GM20431 (cell line): Measurements from ENCODE around the gene ADORA2B.
"Not testable (repeated sequence)": the region's sequence is repeated elsewhere in the genome, so short reads cannot be mapped to it uniquely, and the experiment has no call there.

Experiments
- in situ Hi-C: fragments of 300-500 bp; cut with MseI, MboI; formaldehyde crosslinking; loops from one replicate; pipeline ENCODE4 v1.15.0; 2020; ENCODE audit warnings: low sequenced_read_pairs; ENCODE audit not compliant: unreplicated experiment

ADORA2B gene

DNA sequence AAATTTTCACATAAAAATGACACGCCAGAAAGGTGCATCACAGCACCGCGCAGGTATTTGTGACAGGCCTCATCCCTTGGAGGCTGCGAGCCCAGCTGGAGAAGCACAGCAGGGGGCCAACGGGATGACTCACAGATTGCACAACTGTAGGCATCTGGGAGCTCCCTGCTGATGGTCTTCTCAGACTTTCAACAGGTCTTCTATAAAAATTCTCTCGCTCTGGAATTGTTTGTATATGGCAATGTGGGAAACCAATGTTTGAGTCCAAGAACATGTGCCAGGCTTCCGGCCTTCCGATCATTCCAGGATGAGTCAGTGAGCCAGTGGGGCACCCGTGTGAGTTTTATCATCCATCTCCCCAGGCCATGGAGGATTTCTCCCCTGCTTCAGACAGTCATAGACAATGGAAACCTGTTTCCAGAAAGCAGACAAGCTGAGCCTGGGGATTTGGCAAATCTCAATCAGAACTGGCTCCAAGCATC lies 24.1 kb upstream of the ADORA2B start:
- in situ Hi-C loops = no loop called here

DNA sequence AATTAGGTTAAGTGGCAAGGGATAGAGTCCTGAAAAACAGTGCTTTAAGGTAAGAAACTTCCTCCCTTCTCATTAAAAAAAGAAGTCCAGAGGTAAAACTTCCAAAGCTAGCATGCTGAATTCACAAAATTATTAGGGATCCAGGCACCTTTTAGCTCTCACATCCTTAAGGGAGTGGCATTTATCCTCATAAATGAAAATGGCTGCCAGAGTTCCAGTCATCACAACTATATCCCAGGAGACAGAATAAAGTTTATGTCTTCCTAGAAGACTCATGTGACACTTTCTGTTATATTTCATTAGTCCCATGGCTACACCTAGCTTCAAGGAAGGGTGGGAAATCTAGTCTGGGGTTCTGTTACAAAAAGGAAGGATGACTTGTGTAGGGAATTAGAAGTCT lies 23.3 kb upstream of the ADORA2B start:
- in situ Hi-C loops = no loop called here

DNA sequence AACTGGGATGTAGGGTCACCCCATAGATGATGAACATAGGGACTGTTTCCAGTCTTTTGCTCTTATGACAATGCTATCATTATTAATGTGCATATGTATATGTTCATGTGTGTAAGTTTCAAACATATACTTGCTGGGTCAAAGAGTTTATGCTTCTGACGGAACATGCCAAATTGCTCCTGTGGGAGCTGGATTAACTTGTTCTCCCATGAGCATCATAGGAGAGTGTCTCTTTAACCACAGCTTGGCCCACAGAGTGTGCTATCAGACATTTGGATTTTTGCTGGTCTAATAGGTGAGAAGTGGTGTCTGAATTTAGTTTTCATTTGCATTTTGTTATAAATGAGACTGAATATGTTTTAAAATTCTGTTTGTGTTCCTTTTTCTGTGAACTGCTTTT lies 22.3 kb upstream of the ADORA2B start:
- in situ Hi-C loops = no loop called here

DNA sequence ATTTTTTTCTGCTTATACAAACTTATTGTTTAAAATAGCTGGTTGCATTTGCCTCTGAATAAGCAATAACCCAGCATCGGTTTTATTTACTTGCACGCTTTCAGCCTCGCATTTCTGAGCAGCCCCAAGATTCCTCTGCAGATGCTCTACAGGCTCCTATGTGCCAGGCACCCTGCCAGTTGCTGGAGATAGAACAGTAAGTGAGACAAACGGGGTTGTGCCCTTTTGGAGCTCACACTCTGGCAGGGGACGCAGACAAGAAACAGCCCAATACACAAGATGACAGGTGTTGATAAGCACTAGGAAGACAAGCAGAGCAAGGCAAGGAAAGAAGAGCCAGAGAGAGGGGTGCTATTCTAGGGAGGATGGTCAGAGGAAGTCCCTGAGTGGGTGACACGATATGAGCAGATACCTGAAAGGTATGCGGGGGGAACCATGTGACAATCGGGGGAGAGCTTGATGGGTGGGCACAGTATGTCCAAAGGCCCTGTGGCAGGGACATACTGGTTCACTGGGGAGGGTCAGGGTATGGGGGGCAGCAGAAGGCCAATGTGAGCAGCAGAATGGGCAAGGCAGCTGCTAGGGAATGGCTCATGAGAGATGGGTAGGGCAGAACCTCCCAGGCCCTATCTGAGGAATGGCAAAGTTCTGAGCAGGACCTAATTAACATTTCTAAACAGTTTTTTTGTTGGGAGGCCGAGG lies 18.7 kb upstream of the ADORA2B start:
- in situ Hi-C loops = no loop called here

DNA sequence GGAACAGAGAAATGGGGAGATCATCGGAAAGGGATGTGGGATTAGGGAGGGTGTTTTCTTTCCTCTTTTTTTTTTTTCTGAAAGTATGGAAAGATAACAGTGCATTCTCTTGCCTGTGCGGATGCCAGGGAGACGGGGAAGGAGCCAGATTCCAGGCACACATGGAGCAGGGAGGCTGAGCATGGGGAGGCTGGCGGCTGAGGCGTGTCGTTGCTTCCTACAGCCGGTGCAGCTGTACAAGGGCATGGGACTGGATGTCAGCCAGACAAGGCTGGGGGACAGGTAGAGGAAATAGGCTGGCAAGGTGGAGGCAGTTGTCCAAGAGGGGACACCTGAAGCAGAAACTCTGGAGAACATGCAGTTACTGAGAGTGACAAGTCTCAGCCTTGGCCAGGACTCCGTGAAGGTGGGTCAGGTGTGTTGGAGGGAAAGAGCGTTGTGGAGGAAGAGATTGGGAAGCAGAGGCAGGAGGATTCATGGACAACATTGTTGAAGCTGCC lies 16.6 kb upstream of the ADORA2B start:
- in situ Hi-C loops = no loop called here

DNA sequence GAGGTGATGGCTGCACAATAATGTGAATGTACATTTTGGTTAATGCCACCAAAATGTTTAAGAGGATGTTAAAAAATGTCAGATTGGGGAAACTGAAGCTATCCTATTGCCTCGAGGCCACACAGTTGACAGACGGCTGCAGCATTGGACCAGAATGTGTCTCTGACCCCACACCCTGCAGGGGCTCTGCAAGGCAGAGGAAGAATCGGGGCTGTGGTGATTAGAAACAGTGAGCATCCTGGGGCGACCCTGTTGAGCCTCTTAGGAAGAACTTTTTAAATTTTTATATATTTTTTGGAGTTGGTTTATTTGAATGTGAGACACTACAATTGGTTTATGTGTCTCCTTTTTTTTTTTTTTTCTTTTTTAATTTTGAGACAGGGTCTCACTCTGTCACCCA lies 15.0 kb upstream of the ADORA2B start:
- in situ Hi-C loops = no loop called here

DNA sequence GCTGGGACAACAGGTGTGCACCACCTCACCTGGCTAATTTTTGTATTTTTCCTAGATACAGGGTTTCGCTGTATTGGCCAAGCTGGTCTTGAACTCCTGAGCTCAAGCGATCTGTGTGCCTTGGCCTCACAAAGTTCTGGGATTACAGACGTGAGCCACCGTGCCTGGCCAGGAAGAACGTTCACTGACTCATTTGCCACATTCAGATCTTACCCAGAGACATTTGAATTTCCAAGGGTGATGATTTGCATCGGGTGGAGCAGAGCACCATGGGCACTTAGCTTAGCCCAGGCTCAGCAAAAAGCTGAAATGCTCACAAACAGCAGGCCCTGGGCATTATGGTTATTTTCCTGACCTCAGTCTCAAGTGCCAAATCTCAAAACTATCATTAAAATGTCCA lies 14.5 kb upstream of the ADORA2B start:
- in situ Hi-C loops = no loop called here

DNA sequence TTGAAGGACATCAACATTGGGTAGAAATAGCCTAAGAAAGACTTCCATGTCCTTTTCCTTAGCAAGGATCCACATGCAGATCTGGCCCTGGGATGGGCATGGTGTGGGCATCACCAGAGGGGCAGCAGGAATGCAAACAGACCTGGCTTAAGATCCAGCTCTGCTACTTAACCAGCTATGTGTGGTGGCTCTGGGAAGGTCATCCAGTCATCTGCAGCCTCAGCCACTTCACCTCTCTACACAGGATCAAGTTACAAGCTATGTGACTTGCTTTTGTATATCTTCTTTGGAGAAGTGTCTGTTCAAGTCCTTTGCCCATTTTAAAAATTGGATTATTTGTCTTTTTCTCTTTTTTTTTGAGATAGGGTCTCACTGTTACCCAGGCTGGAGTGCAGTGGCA lies 13.5 kb upstream of the ADORA2B start:
- in situ Hi-C loops = no loop called here

DNA sequence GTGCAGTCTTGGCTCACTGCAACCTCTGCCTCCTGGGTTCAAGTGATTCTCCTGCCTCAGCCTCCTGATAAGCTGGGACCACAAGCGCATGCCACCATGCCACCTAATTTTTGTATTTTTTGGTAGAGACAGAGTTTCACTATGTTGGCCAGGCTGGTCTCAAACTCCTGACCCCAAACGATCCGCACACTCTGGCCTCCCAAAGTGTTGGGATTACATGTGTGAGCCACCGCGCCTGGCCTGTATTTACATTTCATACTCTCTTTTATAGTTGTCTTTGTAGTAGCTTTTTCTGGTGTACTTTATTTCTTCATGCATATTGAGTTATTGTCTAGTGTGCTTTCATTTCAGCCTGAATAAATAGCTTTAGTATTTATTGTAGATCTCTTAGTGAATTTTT lies 10.1 kb upstream of the ADORA2B start:
- in situ Hi-C loops = no loop called here

DNA sequence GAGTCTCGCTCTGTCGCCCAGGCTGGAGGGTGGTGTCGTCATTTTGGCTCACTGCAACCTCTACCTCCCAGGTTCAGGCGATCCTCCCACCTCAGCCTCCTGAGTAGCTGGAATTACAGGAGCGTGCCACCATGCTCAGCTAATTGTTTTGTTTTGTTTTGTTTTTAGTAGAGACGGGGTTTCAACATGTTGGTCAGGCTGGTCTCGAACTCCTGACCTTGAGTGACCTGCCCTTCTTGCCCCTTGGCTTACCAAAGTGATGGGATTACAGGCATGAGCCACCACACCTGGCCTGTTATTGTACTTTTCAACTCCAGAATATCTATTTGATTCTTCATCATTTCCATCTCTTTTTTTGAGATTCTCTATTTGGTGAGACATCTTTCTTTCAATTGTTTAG lies 9.0 kb upstream of the ADORA2B start:
- in situ Hi-C loops = no loop called here

DNA sequence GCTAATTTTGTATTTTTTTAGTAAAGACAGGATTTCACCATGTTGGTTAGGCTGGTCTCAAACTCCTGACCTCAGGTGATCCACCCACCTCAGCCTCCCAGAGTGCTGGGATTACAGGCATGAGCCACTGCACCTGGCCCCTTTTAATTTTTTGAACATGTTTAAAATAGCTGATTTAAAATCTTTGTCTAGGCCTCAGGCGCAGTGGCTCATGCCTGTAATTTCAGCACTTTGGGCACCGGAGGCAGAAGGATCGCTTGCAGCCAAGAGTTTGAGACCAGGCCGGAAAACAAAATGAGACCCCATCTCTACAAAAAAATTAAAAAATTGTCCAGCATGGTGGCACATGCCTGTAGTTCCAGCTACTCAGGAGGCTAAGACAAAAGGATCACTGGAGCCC lies 8.4 kb upstream of the ADORA2B start:
- in situ Hi-C loops = not testable (repeated sequence)

DNA sequence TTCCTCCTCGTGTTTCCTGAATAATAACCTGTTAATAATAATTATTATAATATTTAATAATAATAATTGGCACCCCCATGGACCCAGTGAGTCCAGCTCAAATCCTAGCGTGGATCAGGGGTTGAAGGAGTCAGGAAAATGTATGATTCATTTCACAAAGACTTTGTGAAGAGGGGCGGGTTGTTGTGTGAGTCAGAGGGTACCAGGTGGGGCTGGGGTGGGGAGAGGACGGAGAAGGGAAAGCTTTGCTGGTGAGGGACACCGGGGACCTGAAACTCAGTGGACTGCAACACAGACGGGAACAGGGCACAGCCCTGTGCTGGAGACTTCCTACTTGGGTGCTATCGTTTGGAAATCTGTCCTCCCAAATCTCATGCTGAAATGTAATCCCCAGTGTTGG lies 3.1 kb upstream of the ADORA2B start:
- in situ Hi-C loops = no loop called here

DNA sequence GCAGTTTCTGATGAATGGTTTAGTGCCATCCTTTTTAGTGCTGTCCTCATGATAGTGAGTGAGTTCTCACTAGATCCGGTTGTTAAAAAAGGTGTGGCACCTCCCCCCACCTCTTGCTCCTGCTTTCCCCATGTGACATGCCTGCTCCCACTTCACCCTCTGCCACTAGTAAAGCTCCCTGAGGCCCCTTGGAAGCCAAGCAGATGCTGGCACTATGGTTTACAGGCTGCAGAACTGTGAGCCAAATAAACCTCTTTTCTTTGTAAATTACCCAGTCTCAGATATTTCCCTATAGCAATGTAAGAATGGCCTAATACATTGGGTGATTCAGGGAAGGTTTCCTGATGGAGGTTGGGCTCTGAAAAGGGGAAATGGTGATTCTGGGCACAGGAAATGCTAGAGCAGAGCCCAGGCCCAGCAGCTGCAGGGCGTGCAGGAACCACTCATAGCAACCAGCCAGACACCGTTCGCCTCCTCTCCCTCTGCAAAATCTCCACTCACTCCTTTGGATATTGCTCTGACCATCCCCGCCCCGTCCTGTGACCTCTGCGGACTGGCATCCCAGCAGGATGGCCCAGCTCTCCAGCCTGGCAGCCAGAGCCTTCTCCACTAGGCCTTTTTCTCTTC lies 2.6 kb upstream of the ADORA2B start:
- in situ Hi-C loops = no loop called here

DNA sequence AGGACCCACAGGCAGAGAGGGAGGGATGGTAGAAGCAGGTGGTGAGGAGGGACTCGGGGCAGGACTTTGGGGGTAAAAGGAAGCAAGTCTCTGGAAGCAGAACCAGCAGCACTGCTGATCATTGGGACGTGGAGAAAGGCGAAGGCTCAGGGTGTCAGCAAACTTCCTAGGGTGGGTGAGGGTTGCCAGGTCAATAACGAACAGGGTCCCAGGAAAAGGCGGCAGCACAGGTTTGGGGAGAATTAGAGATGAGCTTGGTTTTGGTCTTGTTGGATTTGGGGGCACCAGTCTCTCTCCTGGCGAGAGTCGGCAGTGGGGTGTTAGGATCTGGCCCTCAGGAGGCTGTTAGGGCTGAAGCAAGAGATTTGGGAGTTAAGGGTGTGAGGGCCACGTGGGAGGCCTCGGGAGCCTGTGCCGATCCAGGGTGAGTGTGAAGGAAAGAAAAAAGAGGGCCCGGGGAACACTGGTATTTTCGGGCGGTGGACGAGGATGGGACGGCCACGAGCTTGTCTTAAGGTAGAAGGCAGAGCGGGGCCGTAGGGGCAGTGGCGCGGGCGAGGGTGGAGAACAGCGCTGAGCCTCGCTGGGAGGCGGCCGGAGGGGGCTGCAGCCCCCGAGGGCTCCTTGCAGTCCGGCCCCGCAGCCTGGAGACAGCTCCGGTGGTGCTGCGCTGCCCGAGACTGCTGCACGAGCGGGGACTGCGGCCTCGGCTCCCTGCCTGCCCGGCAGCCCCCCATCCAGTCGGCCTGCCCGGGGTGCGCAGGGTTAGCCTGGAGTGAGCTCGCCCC lies 765 bp upstream of the ADORA2B start:
- in situ Hi-C loops = no loop called here

DNA sequence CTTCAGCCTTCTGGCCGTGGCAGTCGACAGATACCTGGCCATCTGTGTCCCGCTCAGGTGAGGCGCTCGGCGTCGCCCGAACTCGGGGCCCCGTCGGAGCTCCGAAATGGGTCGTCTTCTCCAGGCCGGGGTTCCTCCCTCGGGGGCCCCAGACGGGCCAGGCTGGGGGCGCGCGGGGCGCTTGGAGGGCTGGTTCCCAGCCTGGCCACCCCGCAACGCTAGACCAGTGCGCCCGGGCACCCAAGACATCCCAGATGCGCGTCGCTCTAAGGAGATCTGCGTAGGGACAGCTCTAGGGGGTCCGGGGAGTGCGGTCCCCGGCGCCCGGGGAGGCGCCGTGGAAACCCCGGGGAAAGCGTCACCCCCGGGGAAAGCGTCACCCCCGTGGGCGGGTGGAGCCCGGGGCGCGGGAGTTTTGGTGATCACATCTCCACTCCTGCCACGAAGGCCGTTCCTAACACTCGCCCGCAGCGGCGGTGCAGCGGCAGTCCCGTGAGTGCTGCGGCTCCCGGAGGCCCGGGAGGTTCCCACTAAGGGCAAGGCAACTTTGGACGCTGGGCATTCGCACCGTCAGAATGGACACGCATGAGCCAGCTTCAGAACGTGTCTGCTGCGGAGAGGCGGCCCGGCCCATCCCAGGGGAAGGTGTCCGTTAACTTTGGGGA lies 729 bp downstream of the ADORA2B start:
- in situ Hi-C loops = no loop called here

DNA sequence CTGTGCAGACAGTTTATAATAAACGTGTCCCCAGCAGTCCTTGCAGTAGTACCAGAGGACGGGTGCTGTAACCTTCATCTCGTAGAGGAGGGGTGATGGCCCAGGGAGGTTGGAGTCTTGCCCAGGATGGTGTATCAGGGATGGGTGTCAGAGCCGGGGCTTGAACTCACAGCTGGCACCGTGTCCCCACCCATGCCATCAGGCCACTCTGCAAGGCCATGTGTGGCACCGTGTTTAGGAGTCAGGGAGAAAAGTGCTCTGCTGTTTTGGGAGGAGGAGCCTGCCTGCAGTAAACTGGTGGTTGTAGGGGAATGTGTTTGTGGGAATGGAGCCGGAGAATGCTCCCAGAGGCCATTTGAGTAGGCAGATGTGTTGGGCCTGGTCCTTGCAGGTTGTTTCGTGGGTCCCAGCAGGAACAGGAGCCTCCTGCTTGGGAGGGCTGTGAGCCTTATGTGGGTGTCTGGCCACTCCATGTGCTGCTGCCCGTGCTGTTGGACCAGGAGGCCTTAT lies 1.7 kb downstream of the ADORA2B start:
- in situ Hi-C loops = no loop called here

DNA sequence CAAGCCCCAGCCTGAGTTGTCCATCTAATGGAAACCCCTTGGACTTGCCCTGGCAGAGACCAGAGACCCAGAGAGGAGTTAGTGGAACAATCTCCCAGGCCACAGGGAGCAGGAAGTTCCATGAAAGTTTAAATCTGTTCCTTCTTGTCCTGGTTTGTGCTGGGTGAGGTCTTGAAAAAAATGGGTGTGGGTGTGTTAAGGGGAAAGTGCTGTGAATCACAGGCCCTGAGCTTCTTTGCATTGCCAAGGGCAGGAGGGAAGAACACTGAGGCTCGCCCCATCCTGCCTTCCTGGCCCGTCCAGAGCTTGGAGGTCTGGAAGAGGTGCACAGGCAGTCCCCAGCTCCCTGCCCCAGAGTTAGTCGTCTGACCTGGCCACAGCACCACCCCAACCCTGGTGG lies 2.3 kb downstream of the ADORA2B start:
- in situ Hi-C loops = no loop called here

DNA sequence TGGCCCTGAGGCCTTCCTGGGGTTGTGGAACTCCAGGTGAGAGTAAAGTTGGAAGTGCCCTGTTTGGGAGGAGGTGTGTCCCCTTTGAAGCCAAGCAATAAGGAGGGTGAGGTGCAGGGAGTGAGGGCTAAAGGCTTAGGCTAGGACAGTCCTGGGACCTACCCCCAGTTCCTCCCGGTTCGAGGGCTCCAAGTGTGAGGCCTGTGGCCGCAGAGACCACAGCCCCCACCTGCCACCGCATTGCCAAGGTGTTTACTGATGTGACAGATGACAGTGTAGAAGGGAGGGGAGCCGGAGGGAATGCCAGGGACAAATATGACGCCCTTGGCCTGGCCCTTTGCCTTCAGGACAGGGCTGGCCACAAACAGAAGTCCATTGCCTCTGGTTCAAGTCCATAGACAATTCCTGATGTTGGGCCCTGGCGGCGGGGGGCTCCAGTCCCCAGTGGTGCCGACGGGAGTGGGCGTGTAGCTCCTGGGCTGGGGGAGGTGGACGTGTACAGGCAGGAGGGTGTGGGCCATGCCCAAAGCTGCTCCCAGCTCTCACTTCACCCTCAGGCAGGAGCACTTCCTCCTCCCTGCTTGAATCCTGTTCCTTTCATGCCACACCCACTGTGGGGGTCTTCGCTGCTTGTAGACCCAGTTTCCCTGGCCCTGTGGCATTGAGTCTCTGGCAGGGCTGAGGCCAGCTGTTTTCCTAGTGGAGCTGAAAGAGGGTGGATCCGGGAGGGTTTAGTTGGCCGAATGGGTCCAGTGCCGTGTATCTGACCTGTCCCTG lies 3.2 kb downstream of the ADORA2B start:
- in situ Hi-C loops = no loop called here

DNA sequence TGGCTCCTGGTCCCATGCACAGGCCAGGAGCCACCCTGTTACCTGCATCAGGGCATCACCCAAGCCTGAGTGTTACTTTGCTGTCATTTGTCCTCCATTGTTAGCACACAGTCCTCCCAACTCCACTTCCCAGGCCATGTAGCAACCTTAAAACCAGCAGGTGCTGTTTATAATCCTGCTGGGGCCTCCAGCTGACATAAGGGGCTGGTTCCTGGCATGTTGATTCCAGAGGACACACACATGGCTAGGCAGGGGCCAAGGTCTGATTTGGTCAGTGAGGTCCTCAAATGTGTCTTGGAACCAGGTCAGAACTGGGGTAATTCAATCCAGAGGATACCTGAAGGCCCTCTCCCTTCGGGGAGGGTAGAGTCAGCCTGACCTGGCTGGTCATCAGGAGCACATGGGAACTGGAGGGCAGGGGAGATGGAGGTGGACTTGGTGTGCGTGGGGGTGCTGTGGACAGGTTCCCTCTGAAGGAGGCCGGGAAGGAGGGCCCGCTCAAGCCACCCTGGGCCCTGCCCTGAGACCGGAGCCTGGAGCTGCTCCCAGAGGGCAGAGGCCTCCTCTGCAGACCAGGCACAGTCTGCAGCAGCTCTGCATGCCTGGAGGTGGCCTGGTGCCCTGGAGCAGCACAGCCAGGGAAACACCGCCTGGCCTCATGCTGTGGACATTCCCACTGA lies 6.6 kb downstream of the ADORA2B start:
- in situ Hi-C loops = no loop called here
